GM21447 (cell line): Measurements from ENCODE around the gene MARCHF10.
"Not testable (repeated sequence)": the region's sequence is repeated elsewhere in the genome, so short reads cannot be mapped to it uniquely, and the experiment has no call there.

Experiments
- ATAC-seq: cut with Tn5 transposase; IDR thresholded peaks from one replicate; pipeline ENCODE4 v1.9.1; 2021; ENCODE audit not compliant: unreplicated experiment

Gene MARCHF10

GRCh38 chr17:62702746-62703260 lies 105.3 kb downstream of the MARCHF10 start:
- ATAC-seq: no peak

DNA sequence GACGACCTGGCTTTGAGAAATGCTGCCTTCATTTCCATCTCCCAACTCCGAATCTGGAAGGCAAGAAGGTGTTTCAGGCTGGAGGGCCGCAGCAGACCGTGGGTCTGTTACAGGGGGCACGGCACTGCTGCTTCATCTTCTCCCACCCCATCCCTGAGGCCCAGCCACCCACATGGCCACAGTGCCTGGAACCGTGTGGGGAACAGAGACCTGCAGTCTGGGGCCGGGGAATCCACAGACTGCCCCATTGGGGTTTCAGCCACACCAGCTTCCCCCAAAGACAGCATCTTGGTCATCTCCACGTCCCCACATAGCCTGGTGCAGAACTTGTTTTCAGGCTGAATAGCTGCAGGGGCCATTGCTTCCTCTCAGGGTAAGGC lies 106.4 kb downstream of the MARCHF10 start:
- no peak for ATAC-seq

DNA sequence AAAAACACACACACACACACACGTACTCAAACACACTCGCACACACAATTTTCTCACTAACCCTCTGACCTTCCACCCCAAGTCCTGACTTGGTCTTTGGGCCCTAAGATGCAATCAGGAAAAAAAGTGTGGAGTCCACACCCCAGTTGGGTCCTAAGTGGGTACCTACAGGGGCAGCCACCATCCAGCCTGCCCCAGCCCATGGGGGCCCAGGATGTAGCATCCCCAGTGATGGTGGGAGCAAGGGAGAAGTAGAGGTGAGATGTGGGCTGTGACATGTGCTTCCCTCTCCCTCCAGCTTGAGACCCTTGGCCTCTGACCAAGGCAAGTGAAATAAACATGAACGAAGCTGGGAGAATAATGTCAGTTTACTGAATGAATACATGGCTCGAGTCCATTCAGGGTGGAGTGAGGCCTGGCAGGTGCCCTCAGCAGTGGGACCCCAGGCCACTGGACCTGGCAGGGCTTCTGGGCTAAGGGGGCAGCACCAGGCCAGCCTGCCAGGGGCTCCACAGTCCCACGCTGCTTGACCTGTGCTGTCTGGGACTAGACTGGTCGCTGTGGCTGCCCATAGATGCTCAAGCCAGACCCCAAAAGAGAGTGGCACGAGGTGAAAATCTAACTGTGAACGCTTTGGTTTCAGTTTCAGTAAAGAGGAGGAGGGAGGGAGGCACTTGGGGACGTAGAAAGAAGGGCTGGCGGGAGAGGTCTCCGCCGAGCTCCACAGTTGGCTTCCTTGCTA lies 107.0 kb downstream of the MARCHF10 start:
- ATAC-seq: no peak

- not testable (repeated sequence) for ATAC-seq
These were observed 109.7 kb downstream of the MARCHF10 start for GRCh38 chr17:62698459-62698858.

- no peak for ATAC-seq
These were observed 111.2 kb downstream of the MARCHF10 start for GRCh38 chr17:62696726-62697490.

GRCh38 chr17:62696256-62696655 lies 111.9 kb downstream of the MARCHF10 start:
- ATAC-seq: no peak

DNA sequence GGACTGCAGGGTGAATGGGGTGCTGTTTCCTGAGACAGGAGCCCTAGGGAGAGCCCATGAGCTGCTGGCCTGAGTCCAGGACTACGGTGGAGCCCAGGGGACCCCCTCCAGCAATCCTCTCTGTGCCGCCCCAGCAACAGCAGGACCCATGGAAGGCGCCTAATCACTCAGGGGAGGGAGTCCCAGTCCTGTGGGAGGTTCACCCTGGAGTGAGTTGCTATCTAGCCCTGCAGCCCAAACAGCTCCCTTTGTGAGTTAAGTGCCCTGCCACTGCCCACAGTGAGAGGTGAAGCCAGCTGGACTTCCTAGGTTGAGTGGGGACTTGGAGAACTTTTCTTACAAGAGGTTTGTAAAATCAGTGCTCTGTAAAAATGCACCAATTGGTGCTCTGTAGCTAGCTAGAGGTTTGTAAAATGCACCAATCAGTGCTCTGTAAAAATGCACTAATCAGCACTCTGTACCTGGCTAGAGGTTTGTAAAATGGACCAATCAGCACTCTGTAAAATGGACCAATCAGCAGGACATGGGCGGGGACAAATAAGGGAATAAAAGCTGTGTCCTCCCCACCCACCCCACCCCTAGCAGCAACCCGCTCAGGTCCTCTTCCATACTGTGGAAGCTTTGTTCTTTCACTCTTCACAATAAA lies 112.9 kb downstream of the MARCHF10 start:
- not testable (repeated sequence) for ATAC-seq

DNA sequence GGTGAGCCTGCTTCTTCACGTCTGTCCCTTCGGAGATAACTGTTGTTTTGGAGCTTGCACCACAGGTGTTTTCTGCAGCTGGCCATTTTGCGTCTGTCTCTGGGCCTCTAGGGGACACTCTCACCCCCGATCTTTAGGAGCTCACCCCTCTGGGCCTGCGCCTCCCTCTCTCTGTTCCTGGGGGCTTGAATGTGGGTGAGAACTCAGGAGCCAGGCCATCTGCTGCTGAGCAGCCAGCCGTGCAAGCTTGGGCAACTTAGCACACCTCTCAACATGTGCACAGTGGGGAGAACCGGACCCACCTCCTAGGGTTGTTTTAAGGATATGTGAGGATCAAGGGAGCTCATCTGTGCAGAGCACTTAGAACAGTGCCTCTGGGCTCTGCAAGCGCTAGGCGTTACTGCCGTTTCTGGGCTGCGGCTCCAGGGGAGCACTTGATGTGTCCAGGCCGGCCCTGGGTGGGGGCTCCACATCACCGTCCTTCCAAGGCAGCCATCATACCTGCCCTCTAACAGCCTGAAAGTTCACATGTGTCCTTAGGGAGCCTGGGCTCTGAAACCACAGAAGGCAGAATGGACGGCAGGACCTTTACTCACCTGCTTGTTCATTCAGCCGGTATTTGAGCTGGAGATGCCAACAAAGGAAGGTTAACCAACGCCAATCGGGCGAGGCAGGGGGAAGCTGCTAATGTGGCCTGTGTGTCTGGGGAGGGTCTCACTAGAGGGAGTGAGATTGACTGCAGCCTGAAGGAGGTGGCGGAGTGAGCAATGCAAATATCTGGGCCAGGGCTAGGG lies 114.3 kb downstream of the MARCHF10 start:
- ATAC-seq: no peak

GRCh38 chr17:62692721-62693431 lies 115.2 kb downstream of the MARCHF10 start:
- ATAC-seq: no peak

DNA sequence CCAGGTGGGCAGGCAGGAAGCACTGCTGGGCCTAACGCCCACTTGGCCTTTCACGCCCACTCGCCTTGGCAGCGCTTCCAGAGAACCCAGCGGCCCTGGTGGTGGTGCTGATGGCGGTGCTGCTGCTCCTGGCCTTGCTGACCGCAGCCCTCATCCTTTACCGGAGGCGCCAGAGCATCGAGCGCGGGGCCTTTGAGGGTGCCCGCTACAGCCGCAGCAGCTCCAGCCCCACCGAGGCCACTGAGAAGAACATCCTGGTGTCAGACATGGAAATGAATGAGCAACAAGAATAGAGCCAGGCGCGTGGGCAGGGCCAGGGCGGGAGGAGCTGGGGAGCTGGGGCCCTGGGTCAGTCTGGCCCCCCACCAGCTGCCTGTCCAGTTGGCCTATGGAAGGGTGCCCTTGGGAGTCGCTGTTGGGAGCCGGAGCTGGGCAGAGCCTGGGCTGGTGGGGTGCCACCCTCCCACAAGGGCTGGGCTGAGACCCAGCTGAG lies 115.9 kb downstream of the MARCHF10 start:
- no peak for ATAC-seq

GRCh38 chr17:62691589-62691915 lies 116.6 kb downstream of the MARCHF10 start:
- ATAC-seq: not testable (repeated sequence)

DNA sequence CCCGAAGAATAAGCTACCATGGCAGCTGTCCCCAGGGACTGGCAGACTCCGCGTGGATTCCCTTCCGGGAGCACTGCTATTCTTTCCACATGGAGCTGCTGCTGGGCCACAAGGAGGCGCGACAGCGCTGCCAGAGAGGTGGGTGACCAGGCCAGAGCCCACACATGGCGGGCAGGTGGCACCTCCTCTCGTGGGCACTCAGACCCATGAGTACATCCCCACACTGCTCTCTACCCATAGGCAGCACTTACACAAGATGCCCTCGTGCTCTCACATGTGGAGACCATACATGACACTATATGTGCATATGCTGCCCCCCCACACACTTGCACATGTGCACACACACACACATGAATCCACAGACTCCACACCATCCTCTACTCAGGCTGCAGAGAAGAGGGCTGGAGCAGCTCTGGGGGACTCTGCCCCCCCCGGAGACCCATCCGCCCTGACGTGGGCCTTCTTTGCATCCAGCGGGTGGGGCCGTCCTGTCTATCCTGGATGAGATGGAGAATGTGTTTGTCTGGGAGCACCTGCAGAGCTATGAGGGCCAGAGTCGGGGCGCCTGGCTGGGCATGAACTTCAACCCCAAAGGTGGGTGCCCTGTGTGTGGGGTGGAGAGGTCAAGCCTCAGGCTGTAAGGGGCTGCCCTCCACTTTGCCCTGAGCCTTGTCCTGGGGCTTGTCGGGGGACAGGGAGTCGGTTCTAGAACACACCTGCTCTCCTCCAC lies 117.8 kb downstream of the MARCHF10 start:
- no peak for ATAC-seq

- no peak for ATAC-seq
These were observed 118.5 kb downstream of the MARCHF10 start for GRCh38 chr17:62689441-62690167.

DNA sequence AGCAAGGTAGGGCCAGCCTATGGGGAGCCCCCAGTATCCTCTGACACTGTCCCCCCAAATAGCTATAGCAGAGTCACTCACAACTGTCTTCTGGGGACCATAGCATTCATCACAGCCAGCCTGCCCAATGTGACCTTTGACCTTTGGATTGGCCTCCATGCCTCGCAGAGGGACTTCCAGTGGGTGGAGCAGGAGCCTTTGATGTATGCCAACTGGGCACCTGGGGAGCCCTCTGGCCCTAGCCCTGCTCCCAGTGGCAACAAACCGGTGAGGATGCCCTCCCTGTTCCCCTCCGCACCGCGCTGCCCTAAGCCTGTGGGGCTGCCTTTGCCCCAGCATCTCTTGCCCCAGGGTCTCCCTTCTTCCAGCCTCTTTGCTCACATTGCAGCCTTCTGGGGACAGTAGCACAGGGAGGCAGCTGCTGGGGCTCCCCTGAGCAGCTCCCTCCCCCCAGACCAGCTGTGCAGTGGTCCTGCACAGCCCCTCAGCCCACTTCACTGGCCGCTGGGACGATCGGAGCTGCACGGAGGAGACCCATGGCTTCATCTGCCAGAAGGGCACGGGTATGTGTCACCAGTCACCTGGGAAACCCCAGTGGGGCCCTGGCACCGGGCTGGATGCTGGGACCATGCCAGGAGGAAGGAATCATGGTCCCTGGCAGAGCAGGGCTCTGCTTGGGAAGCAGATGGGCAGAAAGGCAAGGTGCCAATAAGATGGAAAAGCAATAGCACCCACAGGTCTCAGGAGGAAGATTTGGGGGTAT lies 119.5 kb downstream of the MARCHF10 start:
- no peak for ATAC-seq

DNA sequence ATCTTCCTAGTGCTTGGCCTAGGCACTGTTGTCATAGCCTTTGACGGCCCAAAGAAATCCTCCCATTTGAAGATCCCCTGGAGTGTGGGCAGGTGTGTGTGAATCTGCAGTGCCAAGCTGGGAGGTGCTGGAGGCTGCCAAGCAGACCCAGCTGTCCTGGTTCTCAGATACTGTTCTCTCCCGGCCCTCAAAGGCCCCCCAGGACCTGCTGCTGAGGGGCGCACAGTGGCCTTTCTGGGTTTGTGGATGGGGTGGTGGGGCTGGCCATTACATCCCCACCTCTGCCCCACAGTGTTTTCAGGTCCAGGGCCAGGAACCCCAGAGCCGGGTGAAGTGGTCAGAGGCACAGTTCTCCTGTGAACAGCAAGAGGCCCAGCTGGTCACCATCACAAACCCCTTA lies 120.1 kb downstream of the MARCHF10 start:
- no peak for ATAC-seq

DNA sequence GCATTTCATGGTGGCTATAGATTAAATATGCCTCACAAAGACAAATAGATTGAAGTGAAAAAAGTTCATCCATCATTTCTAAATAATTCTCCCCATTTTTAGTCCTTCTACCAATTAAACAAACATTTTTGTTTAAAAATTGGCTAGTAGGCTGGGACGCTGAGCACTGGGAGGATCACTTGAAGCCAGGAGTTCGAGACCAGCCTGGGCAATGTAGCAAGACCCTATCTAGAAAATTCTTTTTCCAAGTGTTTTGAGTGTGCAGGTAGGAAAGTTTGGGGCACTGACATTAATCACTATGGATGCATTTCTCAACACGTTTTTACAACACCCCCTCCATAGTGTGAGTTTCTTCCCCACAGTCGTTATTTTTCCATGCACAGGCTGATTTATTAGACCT lies 123.9 kb downstream of the MARCHF10 start:
- no peak for ATAC-seq

DNA sequence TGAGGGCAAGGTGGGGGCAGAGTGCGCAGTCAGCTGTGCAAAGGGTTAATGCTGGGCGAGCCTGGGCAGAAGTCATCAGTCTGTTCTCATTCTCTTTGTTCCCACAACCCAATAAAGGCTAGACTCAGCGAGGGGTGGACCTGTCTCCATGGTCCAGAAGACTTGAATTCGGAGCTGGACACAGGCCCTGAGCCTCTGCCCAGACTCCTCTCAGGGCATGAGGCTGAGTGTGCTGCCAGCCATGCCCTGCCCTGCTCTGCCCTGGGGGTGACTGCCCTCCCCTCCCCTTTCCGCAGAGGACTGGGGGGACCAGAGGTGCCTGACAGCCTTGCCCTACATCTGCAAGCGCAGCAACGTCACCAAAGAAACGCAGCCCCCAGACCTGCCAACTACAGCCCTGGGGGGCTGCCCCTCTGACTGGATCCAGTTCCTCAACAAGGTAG lies 126.2 kb downstream of the MARCHF10 start:
- no peak for ATAC-seq
